GM11168 (cell line): ENCODE measurements around the gene SUN2.

Experiments used
- in situ Hi-C: fragments of 300-500 bp; cut with MboI; formaldehyde crosslinking; loops from one replicate; pipeline ENCODE4 v1.12.0; 2022; ENCODE audit warnings: low sequenced_read_pairs; ENCODE audit not compliant: unreplicated experiment

The SUN2 gene

DNA sequence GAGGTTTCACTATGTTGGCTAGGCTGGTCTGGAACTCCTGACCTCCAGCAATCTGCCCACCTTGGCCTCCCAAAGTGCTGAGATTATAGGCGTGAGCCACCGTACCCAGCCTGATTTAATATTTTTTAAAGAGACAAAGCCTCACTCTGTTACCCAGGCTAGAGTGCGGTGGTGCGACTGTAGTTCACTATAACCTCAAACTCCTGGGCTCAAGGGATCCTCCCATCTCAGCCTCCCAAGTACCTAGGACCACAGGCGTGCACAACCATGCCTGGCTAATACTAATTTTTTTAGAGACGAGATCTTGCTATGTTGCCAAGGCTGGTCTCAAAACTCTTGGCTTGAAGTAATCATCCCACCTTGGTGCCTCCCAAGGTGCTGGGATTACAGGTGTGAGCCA, 36.6 kb downstream of the SUN2 start:
- in situ Hi-C loops, result no loop called here

DNA sequence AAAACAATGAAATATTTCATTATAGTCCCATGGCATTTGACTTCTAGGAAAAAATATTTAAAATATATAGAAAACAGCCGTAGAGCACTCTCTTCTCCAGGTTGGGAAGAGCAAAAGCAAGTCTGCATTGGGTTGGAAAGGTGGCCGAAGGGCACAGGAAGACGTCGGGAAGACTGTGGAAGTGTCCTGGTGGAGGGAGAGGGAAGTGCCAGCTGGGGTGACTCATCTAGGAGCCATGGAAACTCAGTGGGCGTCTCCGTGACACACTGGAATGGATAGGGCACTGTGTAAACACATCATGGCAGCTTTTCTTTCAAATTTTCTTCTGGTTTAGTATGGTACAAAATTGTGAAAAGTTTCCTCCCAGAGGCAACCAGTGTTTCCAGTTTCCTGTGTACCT, 37.4 kb downstream of the SUN2 start:
- in situ Hi-C loops, result no loop called here

DNA sequence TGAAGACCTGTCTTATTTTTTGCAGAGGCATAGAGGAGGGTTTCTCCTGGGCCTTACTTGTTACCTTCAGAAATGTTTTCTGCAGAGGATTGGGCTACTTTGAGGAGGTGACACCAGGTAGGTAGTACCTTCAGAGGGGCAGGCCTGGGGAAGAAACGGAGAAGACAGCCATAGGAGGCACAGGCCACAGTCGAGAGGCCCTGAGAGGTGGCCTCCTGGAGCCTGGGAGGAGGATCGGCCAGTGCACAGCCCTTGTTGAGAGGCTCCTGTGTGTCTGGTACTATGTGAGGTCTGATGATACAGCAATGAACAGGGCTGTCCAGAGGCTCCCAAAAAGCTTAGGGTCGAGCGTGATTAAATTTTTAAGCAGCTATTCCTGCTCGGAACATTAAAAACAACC, 38.6 kb downstream of the SUN2 start:
- in situ Hi-C loops, result no loop called here

DNA sequence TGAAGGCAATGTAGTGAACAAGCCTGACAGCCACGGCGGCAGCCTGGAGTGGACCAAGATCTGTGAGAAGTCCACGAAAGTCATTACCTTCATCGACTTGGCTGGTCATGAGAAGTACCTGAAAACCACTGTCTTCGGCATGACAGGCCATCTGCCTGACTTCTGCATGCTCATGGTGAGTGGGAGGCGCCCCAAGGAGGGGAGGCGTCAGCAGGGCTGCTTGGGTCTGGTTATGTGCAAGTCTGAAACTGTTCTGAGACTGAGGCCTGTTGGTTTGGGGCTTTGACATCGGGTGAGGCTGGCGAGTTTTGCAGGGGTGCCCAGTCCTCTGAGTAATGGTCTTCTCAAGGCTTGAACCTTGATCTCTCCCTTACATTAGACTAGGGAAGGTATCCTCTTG, 39.0 kb downstream of the SUN2 start:
- in situ Hi-C loops, result no loop called here

DNA sequence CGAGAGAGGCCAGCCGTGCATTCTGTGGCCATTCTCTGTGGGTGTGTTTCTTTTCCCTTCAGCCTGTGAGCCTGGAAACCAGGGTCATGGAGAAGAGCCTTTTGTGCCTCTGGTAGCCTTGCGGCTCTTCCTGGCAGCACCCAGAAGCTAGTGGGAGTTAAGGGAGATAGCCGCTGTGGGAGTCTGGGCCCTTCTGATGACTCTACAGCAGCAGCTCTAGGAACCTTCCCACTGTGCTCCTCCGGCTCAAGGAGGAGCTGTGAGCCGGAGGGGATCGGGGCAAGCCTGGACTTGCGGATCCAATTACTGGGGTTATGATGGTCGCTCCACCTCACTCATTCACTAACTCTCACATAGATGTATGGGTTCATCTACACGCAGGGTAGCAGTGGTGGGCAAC, 39.5 kb downstream of the SUN2 start:
- in situ Hi-C loops, result no loop called here

DNA sequence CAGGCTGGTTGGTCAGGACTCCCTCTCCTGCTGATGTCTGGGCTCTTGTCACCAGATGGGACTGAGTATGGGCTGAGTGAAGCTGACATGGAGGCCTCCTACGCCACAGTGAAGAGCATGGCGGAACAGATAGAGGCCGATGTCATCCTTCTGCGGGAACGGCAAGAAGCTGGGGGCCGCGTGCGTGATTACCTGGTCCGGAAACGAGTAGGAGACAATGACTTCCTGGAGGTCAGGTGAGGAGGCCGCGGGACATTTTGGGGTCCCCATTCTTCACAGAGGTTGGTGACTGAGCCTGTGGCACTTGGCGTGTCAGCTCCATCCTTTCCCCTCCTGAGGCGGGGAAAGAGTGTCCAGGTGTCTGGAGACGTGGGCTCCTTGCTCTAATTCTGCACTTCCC, 39.9 kb downstream of the SUN2 start:
- in situ Hi-C loops, result no loop called here

GRCh38 chr22:38715176-38715764, 40.5 kb downstream of the SUN2 start:
- in situ Hi-C loops, result no loop called here

- in situ Hi-C loops, result no loop called here
Measured at GRCh38 chr22:38713921-38714320, 41.9 kb downstream of the SUN2 start.

DNA sequence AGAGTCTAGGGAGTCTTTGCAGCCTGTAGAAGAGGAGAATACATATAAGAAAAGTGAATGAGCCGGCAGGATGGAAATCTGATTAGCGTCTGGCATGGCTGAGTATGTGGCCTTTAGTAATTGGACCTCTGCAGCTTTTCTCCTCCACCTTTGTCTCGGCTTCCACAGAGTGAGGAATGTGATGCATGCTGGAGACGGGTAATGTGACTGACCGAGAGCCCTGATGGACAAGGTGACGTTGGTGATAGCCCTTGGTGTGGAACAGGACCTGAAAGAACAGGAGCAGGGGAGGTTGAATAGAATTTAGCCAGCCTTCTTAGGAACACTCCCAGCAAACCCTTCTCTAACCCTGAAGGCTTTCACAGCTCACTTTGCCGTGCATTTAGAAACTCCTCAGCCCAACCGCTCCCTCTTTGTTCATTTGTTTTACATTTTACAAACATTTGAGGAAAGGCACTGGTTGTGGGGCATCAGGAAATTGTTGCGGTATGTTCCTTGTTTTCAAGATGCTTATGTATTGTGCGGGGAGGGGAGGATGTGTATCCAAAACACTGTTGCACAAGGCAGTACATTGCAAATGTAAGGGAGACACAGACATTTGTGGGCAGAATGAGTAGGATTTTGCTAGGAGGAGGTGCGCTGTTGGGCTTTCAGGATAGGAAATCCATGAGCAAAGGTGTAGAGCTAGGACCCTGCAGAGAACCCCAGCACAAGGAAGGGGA, 43.2 kb downstream of the SUN2 start:
- in situ Hi-C loops, result no loop called here

DNA sequence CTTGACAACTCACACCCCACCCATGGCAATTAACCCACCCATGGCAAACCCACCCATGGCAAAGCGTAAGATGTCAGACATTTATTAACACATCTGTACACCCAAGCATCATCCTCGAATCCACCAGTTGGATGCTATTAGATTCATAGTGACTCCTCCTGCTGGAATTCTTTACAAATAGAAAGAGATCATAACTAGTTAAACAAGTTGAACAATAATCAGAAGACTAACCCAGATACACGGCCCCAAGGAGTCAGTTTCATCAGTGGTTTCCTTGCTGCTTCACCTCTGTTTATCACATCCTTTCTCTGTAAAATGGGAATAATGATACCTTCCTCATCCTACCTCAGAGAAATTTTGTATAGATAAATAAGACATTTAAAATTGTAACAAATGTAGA, 44.9 kb downstream of the SUN2 start:
- in situ Hi-C loops, result no loop called here

GRCh38 chr22:38710351-38710750, 45.4 kb downstream of the SUN2 start:
- in situ Hi-C loops, result no loop called here

DNA sequence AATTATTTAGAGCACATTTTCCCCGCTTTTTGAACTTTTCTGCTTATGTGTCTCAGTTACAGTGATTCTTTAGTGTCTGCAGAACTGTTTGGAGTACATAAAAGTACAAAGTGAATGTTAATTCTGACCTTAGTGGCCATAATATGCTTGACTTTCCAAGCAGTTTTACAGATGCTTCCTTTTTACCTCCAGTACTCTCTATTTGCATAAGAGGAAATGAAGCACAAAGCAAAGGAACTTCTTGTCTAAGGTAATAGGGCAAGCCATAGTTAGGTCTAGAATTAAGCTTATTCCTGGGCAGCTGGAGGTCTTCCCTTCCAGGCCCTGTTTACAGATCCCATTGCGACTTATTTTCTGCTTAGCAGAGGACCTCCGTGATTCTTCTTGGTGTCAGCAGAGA, 46.5 kb downstream of the SUN2 start:
- in situ Hi-C loops, result no loop called here

DNA sequence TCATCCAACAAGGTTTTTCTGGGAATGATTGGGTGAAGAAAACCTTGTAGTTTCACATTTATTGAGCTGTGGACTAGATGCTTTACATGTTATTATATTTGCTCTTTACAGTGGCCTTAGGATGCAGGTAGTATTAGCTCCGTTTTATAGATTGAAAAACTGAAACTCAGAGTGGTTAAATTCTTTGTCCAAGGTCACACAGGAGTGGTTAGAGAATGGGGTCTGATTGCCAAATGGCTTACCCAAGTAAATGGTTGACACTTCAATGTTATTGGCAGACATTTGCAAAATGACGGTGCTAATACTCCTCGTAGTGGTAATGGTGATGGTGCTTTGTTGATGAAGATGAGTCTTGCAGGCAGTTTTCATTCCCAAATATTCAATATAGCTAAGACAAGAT, 47.8 kb downstream of the SUN2 start:
- in situ Hi-C loops, result no loop called here

DNA sequence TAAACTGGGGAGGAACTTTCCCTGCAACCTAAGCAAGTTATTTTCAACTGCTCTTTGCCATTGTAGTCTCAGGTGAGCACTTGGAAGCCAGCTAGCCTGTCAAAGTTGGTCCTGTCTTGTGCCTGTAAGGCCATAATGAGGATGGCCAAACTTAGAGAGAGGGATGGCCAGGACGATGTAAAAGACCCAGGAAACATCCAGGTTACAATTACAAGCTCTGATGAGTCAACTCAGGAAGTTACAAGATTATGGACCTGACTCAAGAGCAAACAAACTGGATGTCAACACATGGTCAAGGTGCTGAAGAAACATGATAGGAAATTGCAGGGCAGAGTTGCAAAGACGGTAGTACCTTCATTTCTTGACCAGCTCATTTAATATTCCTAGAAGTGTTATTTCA, 48.5 kb downstream of the SUN2 start:
- in situ Hi-C loops, result no loop called here

- in situ Hi-C loops, result no loop called here
Measured at GRCh38 chr22:38706901-38707195, 49.0 kb downstream of the SUN2 start.

- in situ Hi-C loops, result no loop called here
Measured at GRCh38 chr22:38706101-38706900, 49.5 kb downstream of the SUN2 start.

GRCh38 chr22:38705235-38706100, 50.3 kb downstream of the SUN2 start, which contains the start of gene GTPBP1:
Gene GTPBP1 (plus strand): TSS chr22:38705944. CDS start chr22:38705956, 12 bp downstream.
- in situ Hi-C loops, result no loop called here

GRCh38 chr22:38704654-38705234, 51.1 kb downstream of the SUN2 start:
- in situ Hi-C loops, result no loop called here

GRCh38 chr22:38700789-38701628, 54.8 kb downstream of the SUN2 start, which contains the start of gene JOSD1:
Gene JOSD1 (minus strand): TSS chr22:38700943. CDS start chr22:38699987, 956 bp downstream.
- in situ Hi-C loops, result no loop called here
